PFSK-1 (cell line): ENCODE data around the gene SKAP1.

Source experiments
- FOXP2 ChIP-seq: optimal IDR thresholded peaks from 2 replicates; pipeline ENCODE3; 2011; ENCODE audit warnings: borderline replicate concordance, control low read depth, inconsistent platforms; ENCODE audit not compliant: insufficient read depth; ENCODE audit errors: extremely low read length, extremely low read depth
- POLR2AphosphoS5 ChIP-seq: IDR thresholded peaks from 2 replicates; pipeline ENCODE4 v1.6.1; 2012; ENCODE audit warnings: low read depth, mild to moderate bottlenecking, control low read depth, low read length, moderate library complexity
- REST ChIP-seq, 2 experiments: IDR thresholded peaks; 2 replicates each; pipeline versions ENCODE4 v1.6.1 to v1.8.0; 2011 to 2012; ENCODE audit warnings: low read depth in 2 of 2, low read length in 2 of 2, control low read depth in 1 of 2, inconsistent platforms in 1 of 2, mild to moderate bottlenecking in 1 of 2, moderate library complexity in 1 of 2; ENCODE audit not compliant: insufficient read depth in 1 of 2
- SIN3A ChIP-seq: IDR thresholded peaks from 2 replicates; pipeline ENCODE4 v1.6.1; 2012; ENCODE audit warnings: mild to moderate bottlenecking, low read length, moderate library complexity, borderline replicate concordance; ENCODE audit not compliant: insufficient read depth
- TAF1 ChIP-seq: IDR thresholded peaks from 2 replicates; pipeline ENCODE4 v1.6.1; 2012; ENCODE audit warnings: low read length, control low read depth, borderline replicate concordance; ENCODE audit not compliant: insufficient read depth

The SKAP1 gene

GRCh38 chr17:48155889-48156611 lies 274.0 kb downstream of the SKAP1 start:
- TF ChIP-seq TAF1 (no peak), REST (IDR thresholded peaks at IDR 0.05; ENCODE audit: insufficient read depth in 1 of 2, low read depth in 2 of 2, low read length in 2 of 2) (no peak), POLR2AphosphoS5 (no peak), FOXP2 (no peak), SIN3A (no peak)

- no peak for TF ChIP-seq TAF1
- no peak for TF ChIP-seq POLR2AphosphoS5
- no peak for TF ChIP-seq REST (IDR thresholded peaks at IDR 0.05; ENCODE audit: insufficient read depth in 1 of 2, low read depth in 2 of 2, low read length in 2 of 2)
- TF ChIP-seq FOXP2 = no peak
- no peak for TF ChIP-seq SIN3A
These were observed 276.2 kb downstream of the SKAP1 start for GRCh38 chr17:48153691-48154358.

GRCh38 chr17:48152289-48152688 lies 277.7 kb downstream of the SKAP1 start:
- TF ChIP-seq POLR2AphosphoS5 (no peak), REST (IDR thresholded peaks at IDR 0.05; ENCODE audit: insufficient read depth in 1 of 2, low read depth in 2 of 2, low read length in 2 of 2) (no peak), SIN3A (no peak), TAF1 (no peak), FOXP2 (no peak)

GRCh38 chr17:48151220-48151619 lies 278.8 kb downstream of the SKAP1 start:
- TF ChIP-seq TAF1 (no peak), REST (IDR thresholded peaks at IDR 0.05; ENCODE audit: insufficient read depth in 1 of 2, low read depth in 2 of 2, low read length in 2 of 2) (no peak)
